Measurements from ENCODE around the gene ALK.

DNA sequence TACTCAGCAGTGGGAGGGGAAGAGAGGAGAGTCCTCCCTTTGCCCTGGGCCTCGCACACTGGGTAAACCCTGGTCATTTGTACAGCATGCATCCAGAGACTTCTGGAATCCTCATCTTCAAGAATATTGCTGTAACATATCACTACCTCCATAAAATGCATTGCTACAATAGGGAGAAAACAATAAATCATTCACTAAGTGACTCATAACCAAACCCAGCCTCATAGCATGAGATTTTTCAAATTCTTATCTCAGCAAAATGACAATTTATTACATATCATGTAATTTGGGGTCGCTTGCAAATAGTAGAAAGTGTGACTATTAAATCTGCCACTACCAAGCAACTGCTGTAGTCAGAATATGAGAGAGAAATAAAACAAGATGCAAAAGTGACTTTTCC, 189.4 kb downstream of the ALK start:
- TF ChIP-seq, protein P1, sequence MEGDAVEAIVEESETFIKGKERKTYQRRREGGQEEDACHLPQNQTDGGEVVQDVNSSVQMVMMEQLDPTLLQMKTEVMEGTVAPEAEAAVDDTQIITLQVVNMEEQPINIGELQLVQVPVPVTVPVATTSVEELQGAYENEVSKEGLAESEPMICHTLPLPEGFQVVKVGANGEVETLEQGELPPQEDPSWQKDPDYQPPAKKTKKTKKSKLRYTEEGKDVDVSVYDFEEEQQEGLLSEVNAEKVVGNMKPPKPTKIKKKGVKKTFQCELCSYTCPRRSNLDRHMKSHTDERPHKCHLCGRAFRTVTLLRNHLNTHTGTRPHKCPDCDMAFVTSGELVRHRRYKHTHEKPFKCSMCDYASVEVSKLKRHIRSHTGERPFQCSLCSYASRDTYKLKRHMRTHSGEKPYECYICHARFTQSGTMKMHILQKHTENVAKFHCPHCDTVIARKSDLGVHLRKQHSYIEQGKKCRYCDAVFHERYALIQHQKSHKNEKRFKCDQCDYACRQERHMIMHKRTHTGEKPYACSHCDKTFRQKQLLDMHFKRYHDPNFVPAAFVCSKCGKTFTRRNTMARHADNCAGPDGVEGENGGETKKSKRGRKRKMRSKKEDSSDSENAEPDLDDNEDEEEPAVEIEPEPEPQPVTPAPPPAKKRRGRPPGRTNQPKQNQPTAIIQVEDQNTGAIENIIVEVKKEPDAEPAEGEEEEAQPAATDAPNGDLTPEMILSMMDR (IDR thresholded peaks at IDR 0.05), result no peak
- TF ChIP-seq POLR2A (IDR thresholded peaks at IDR 0.05), result no peak

Data from thyroid gland (tissue), 4 donors.